OCI-LY3 (cell line): ENCODE data around the gene TDRKH.

Experiments
- H2AFZ ChIP-seq: fragments of 200-600, 300-600 bp; shearing (Covaris generic); 2 replicates; pipeline ENCODE4 v1.6.0; 2014; ENCODE audit warnings: antibody characterized with exemption, low read depth, low read length
- H3K27ac ChIP-seq: fragments of 200-600, 300-600 bp; sonication (generic); 2 replicates; pipeline ENCODE4 v1.5.1; 2014; ENCODE audit warnings: mild to moderate bottlenecking, low read length, moderate library complexity, mixed read lengths
- H3K27me3 ChIP-seq: fragments of 200-600, 300-600 bp; sonication (generic); 2 replicates; pipeline ENCODE4 v1.6.1; 2014; ENCODE audit warnings: low read depth, low read length, mixed read lengths
- H3K36me3 ChIP-seq: fragments of 200-600, 300-600 bp; sonication (generic); replicated peaks from 2 replicates; pipeline ENCODE3; 2014; ENCODE audit warnings: low read depth, low read length, mixed read lengths
- H3K4me1 ChIP-seq: fragments of 300-600, 200-600 bp; sonication (generic); 2 replicates; pipeline ENCODE4 v1.6.1; 2014; ENCODE audit warnings: low read length, mixed read lengths
- H3K4me2 ChIP-seq: fragments of 200-600, 300-600 bp; sonication (generic); 2 replicates; pipeline ENCODE4 v1.6.1; 2014; ENCODE audit warnings: low read length, mixed read lengths
- H3K4me3 ChIP-seq: fragments of 300-600, 200-600 bp; sonication (generic); 2 replicates; pipeline ENCODE4 v1.5.1; 2014; ENCODE audit warnings: antibody characterized with exemption, mild to moderate bottlenecking, low read length, moderate library complexity
- H3K79me2 ChIP-seq: fragments of 300-600, 200-600 bp; shearing (Covaris generic); 2 replicates; pipeline ENCODE4 v1.6.1; 2014; ENCODE audit warnings: mild to moderate bottlenecking, low read length, mixed read lengths
- H3K9ac ChIP-seq: fragments of 300-600, 200-600 bp; shearing (Covaris generic); 2 replicates; pipeline ENCODE4 v1.6.0; 2014; ENCODE audit warnings: mild to moderate bottlenecking, low read length, moderate library complexity
- H3K9me3 ChIP-seq: fragments of 200-600, 300-600 bp; shearing (Covaris generic); 2 replicates; pipeline ENCODE4 v1.6.1; 2014; ENCODE audit warnings: low read length, mixed read lengths; ENCODE audit not compliant: insufficient read depth
- H4K20me1 ChIP-seq: fragments of 200-600, 300-600 bp; sonication (generic); 2 replicates; pipeline ENCODE4 v1.6.1; 2016; ENCODE audit warnings: low read length, mixed read lengths; ENCODE audit not compliant: insufficient read depth
- EZH2phosphoT487 ChIP-seq: fragments of 200-600 bp; shearing (Covaris generic); IDR thresholded peaks from 2 replicates; pipeline ENCODE4 v1.6.1; 2018; ENCODE audit warnings: antibody characterized with exemption, mixed run types, low read depth
- TF ChIP-seq, protein P1 (sequence below): fragments of 200-600, 300-600 bp; sonication (generic); IDR thresholded peaks from 2 replicates; pipeline ENCODE4 v1.5.1; 2014; ENCODE audit warnings: antibody characterized with exemption, low read length, low read depth

Gene TDRKH

DNA sequence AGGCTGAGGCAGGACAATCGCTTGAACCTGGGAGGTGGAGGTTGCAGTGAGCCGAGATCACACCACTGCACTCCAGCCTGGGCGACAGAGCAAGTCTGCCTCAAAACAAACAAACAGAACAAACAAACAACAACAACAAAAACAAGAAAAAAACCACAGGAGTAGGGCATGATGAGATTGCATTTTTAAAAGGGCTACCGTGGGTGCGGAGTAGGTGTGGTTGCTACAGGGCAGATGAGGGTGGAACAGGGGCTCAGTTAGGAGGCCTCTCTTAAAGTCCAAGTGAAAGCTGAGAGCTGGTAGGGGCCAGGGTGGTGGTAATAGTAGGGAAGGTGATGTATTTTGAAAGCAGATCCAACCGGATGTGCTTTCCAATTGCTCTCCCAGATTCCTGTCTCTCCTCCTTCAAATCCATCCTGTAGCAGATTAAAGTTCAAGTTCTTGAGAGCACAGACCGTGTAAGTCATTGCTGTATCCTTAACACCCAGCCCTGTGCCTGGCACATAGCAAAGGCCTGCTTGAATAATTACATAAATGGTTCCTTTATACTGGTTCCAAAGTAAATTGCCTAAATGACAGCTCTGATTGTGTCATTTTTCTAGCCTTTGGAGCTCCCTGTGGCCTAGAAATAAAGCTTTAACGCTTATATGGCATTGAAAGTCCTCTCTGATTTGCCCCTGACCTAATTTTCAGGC lies 19.1 kb upstream of the TDRKH start:
- peaks cover 3% of the 10 kb centered on the region; the same call in 1 of the 2 replicates for H3K4me1 ChIP-seq
- no peak overlapping the region for H2AFZ ChIP-seq
- no peak for TF ChIP-seq EZH2phosphoT487
- TF ChIP-seq, protein P1, sequence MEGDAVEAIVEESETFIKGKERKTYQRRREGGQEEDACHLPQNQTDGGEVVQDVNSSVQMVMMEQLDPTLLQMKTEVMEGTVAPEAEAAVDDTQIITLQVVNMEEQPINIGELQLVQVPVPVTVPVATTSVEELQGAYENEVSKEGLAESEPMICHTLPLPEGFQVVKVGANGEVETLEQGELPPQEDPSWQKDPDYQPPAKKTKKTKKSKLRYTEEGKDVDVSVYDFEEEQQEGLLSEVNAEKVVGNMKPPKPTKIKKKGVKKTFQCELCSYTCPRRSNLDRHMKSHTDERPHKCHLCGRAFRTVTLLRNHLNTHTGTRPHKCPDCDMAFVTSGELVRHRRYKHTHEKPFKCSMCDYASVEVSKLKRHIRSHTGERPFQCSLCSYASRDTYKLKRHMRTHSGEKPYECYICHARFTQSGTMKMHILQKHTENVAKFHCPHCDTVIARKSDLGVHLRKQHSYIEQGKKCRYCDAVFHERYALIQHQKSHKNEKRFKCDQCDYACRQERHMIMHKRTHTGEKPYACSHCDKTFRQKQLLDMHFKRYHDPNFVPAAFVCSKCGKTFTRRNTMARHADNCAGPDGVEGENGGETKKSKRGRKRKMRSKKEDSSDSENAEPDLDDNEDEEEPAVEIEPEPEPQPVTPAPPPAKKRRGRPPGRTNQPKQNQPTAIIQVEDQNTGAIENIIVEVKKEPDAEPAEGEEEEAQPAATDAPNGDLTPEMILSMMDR = no peak
- H3K9ac ChIP-seq = no peak overlapping the region
- H3K27ac ChIP-seq = no peak overlapping the region
- no peaks in the 10 kb centered on the region for H4K20me1 ChIP-seq
- H3K79me2 ChIP-seq = no peaks in the 10 kb centered on the region
- no peaks in the 10 kb centered on the region for H3K9me3 ChIP-seq
- peaks cover 16% of the 10 kb centered on the region for H3K27me3 ChIP-seq
- H3K4me3 ChIP-seq = no peak overlapping the region
- no peaks in the 10 kb centered on the region for H3K36me3 ChIP-seq
- no peak overlapping the region for H3K4me2 ChIP-seq

GRCh38 chr1:151807766-151808165 lies 17.5 kb upstream of the TDRKH start:
- no peak for TF ChIP-seq EZH2phosphoT487
- TF ChIP-seq, protein P1 = no peak
- Histone ChIP-seq H3K9ac (no peak overlapping the region), H3K4me2 (no peak overlapping the region), H3K27me3 (peaks cover 30% of the 10 kb centered on the region), H3K4me3 (no peak overlapping the region), H3K9me3 (no peaks in the 10 kb centered on the region), H4K20me1 (no peaks in the 10 kb centered on the region), H3K27ac (no peak overlapping the region), H3K36me3 (no peaks in the 10 kb centered on the region), H2AFZ (0 out of 2 replicates have a peak overlapping the region, but pooled peaks have one; percentile 27), H3K4me1 (peaks cover 5% of the 10 kb centered on the region; the same call in 1 of the 2 replicates), H3K79me2 (no peaks in the 10 kb centered on the region)

- H3K36me3 ChIP-seq = no peaks in the 10 kb centered on the region
- H3K79me2 ChIP-seq = no peaks in the 10 kb centered on the region
- no peak overlapping the region for H3K4me2 ChIP-seq
- no peaks in the 10 kb centered on the region for H3K9me3 ChIP-seq
- H3K9ac ChIP-seq = no peak overlapping the region
- no peak overlapping the region for H2AFZ ChIP-seq
- TF ChIP-seq, protein P1 = no peak
- TF ChIP-seq EZH2phosphoT487 = no peak
- H3K27ac ChIP-seq = no peak overlapping the region
- peaks cover 32% of the 10 kb centered on the region for H3K27me3 ChIP-seq
- no peaks in the 10 kb centered on the region for H4K20me1 ChIP-seq
- peaks cover 5% of the 10 kb centered on the region; the same call in 1 of the 2 replicates for H3K4me1 ChIP-seq
- no peak overlapping the region for H3K4me3 ChIP-seq
These were observed 16.8 kb upstream of the TDRKH start for GRCh38 chr1:151807131-151807530.

DNA sequence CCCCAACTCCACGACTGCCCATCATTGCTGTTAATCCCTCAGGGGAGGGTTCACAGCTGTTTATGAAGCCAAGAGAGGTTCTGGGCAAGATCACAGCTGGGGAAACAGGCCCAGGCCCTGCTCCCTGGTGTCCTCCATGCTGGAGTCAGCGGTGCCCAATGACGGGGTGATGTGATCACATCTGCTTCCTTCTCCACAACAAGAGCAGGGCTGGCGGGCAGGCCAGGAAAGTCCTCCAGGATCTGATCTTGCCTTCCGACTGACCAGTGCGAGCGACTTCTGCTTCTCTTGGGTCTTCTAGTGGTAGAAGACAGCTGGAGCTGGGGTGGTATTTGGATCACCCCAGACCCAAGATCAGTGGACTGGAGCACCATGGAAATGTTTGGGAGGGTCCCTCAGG lies 15.9 kb upstream of the TDRKH start:
- Histone ChIP-seq H3K4me1 (peaks cover 5% of the 10 kb centered on the region; the same call in 1 of the 2 replicates), H3K79me2 (no peaks in the 10 kb centered on the region), H3K9ac (no peak overlapping the region), H3K9me3 (no peaks in the 10 kb centered on the region), H3K4me3 (no peak overlapping the region), H4K20me1 (no peaks in the 10 kb centered on the region), H3K27me3 (peaks cover 34% of the 10 kb centered on the region), H3K36me3 (no peaks in the 10 kb centered on the region), H3K4me2 (no peak overlapping the region), H3K27ac (no peak overlapping the region), H2AFZ (no peak overlapping the region)
- TF ChIP-seq, protein P1 = no peak
- TF ChIP-seq EZH2phosphoT487 = no peak
